Spleen (tissue), 3 donors: ENCODE data around the gene NOL9.

Source experiments
- POLR2A ChIP-seq, 3 donors: fragments of 450-650 bp; IDR thresholded peaks; one replicate each; pipeline ENCODE4 v1.5.1; 2017; ENCODE audit warnings: antibody characterized with exemption in 3 of 3, mild to moderate bottlenecking in 1 of 3
- POLR2AphosphoS5 ChIP-seq, 3 donors: sonication (generic); formaldehyde crosslinking; IDR thresholded peaks; one replicate each; pipeline ENCODE4 v1.5.1; 2017; ENCODE audit warnings: antibody characterized with exemption in 3 of 3

DNA sequence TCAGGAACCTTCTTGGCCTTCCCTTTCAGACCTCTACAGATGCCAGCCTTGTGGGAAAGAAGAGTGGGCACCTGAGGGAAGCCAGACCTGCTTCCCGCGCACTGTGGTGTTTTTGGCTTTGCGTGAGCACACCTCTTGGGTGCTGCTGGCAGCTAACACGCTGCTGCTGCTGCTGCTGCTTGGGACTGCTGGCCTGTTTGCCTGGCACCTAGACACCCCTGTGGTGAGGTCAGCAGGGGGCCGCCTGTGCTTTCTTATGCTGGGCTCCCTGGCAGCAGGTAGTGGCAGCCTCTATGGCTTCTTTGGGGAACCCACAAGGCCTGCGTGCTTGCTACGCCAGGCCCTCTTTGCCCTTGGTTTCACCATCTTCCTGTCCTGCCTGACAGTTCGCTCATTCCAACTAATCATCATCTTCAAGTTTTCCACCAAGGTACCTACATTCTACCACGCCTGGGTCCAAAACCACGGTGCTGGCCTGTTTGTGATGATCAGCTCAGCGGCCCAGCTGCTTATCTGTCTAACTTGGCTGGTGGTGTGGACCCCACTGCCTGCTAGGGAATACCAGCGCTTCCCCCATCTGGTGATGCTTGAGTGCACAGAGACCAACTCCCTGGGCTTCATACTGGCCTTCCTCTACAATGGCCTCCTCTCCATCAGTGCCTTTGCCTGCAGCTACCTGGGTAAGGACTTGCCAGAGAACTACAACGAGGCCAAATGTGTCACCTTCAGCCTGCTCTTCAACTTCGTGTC is 24.5 kb upstream of the NOL9 start:
- TF ChIP-seq POLR2A (IDR thresholded peaks at IDR 0.05), result no peak
- no peak for TF ChIP-seq POLR2AphosphoS5 (IDR thresholded peaks at IDR 0.05)
